ENCODE measurements around the gene IL1RL2.

Gene IL1RL2

DNA sequence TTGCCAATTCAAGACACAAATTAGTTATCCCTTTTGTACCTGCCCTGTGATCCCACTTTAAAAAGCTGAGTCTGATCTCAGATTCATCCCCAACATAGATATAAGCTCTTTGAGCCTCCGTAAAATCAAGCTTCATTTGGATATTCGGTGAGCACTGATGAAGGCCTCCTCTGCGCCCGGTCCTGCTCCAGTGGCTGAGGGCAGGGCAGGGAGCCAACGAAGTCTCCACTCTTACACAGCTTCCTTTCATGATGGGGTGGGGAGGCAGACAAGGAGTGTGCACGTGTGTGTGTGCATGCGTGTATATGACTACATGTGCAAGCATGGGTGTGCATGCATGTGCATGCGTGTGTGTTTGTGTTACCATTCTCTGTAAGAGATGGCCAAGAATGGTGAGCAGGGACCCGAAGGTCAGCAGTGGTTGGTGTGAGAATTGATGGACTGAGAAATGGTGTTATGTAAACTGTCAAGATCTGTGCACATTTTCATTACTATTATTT, 43.6 kb downstream of the IL1RL2 start:
- TF ChIP-seq, protein P1, sequence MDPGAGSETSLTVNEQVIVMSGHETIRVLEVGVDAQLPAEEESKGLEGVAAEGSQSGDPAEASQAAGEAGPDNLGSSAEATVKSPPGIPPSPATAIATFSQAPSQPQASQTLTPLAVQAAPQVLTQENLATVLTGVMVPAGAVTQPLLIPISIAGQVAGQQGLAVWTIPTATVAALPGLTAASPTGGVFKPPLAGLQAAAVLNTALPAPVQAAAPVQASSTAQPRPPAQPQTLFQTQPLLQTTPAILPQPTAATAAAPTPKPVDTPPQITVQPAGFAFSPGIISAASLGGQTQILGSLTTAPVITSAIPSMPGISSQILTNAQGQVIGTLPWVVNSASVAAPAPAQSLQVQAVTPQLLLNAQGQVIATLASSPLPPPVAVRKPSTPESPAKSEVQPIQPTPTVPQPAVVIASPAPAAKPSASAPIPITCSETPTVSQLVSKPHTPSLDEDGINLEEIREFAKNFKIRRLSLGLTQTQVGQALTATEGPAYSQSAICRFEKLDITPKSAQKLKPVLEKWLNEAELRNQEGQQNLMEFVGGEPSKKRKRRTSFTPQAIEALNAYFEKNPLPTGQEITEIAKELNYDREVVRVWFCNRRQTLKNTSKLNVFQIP (CRISPR knock-in tag; IDR thresholded peaks at IDR 0.05; ENCODE audit: borderline replicate concordance, low read depth) = no peak
- TF ChIP-seq CSDC2 (CRISPR knock-in tag; IDR thresholded peaks at IDR 0.05) = no peak
- TF ChIP-seq ISL1 (CRISPR knock-in tag; IDR thresholded peaks at IDR 0.05) = no peak
- TF ChIP-seq, protein P2, sequence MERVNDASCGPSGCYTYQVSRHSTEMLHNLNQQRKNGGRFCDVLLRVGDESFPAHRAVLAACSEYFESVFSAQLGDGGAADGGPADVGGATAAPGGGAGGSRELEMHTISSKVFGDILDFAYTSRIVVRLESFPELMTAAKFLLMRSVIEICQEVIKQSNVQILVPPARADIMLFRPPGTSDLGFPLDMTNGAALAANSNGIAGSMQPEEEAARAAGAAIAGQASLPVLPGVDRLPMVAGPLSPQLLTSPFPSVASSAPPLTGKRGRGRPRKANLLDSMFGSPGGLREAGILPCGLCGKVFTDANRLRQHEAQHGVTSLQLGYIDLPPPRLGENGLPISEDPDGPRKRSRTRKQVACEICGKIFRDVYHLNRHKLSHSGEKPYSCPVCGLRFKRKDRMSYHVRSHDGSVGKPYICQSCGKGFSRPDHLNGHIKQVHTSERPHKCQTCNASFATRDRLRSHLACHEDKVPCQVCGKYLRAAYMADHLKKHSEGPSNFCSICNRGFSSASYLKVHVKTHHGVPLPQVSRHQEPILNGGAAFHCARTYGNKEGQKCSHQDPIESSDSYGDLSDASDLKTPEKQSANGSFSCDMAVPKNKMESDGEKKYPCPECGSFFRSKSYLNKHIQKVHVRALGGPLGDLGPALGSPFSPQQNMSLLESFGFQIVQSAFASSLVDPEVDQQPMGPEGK (CRISPR knock-in tag; IDR thresholded peaks at IDR 0.05; ENCODE audit: borderline replicate concordance) = no peak
- TF ChIP-seq, protein P3, sequence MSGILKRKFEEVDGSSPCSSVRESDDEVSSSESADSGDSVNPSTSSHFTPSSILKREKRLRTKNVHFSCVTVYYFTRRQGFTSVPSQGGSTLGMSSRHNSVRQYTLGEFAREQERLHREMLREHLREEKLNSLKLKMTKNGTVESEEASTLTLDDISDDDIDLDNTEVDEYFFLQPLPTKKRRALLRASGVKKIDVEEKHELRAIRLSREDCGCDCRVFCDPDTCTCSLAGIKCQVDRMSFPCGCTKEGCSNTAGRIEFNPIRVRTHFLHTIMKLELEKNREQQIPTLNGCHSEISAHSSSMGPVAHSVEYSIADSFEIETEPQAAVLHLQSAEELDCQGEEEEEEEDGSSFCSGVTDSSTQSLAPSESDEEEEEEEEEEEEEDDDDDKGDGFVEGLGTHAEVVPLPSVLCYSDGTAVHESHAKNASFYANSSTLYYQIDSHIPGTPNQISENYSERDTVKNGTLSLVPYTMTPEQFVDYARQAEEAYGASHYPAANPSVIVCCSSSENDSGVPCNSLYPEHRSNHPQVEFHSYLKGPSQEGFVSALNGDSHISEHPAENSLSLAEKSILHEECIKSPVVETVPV (CRISPR knock-in tag; IDR thresholded peaks at IDR 0.05) = no peak
- no peak for TF ChIP-seq ZNF565 (CRISPR knock-in tag; conservative IDR thresholded peaks at IDR 0.05; ENCODE audit: low read depth)
- TF ChIP-seq, protein P4, sequence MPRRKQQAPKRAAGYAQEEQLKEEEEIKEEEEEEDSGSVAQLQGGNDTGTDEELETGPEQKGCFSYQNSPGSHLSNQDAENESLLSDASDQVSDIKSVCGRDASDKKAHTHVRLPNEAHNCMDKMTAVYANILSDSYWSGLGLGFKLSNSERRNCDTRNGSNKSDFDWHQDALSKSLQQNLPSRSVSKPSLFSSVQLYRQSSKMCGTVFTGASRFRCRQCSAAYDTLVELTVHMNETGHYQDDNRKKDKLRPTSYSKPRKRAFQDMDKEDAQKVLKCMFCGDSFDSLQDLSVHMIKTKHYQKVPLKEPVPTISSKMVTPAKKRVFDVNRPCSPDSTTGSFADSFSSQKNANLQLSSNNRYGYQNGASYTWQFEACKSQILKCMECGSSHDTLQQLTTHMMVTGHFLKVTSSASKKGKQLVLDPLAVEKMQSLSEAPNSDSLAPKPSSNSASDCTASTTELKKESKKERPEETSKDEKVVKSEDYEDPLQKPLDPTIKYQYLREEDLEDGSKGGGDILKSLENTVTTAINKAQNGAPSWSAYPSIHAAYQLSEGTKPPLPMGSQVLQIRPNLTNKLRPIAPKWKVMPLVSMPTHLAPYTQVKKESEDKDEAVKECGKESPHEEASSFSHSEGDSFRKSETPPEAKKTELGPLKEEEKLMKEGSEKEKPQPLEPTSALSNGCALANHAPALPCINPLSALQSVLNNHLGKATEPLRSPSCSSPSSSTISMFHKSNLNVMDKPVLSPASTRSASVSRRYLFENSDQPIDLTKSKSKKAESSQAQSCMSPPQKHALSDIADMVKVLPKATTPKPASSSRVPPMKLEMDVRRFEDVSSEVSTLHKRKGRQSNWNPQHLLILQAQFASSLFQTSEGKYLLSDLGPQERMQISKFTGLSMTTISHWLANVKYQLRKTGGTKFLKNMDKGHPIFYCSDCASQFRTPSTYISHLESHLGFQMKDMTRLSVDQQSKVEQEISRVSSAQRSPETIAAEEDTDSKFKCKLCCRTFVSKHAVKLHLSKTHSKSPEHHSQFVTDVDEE (CRISPR knock-in tag; IDR thresholded peaks at IDR 0.05) = no peak
- no peak for ATAC-seq

DNA sequence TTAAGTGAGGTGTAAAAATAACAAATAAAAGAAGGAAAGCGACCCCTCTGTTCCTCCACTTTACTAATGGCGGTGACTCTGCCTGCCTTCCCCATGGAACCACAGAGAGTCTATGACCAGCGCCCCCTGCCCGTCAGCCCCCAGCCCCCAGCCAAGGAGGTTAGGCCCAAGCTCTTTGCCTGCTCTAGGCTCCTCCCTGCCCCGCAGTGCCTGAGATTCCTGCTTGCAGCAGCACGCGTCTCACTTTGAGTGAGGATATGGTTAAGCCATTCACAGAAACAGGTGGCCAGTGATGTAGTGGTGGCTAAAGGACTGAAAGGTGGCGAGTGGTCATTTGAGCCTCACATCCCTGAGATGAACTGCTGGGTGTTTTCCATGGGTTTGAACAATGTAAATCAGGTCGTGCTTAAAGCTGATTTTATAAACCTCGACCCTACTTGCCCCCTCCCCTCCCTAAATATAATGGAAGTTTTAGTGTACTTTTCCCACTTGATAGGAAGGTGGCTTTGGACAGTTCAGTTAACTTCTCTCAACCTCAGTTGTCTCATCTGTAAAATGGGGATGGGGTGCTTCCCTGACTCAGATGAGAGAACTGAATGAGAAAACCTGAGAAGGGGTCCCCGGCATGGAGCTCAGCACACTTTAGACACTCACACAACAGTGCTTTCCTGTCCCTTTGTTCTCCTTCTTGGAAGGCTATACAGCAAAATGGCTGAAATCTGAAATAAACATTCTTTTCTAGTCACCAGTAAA, 46.5 kb downstream of the IL1RL2 start:
- ATAC-seq = no peak

DNA sequence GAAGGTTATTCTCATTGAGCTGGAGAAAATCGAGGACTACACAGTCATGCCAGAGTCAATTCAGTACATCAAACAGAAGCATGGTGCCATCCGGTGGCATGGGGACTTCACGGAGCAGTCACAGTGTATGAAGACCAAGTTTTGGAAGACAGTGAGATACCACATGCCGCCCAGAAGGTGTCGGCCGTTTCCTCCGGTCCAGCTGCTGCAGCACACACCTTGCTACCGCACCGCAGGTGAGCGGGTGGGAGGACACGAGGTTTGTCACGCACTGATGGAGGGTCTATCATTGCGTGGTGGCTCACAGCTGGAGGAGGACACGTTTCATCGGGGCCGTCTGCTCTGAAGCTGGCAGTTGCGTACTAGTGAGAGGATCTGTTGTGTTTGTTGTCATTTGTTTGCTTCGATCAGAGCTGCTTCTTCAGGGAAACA, 48.2 kb downstream of the IL1RL2 start:
- ATAC-seq = peak; percentile 62
- TF ChIP-seq SNAI2 (CRISPR knock-in tag; IDR thresholded peaks at IDR 0.05) (no peak), TOX (CRISPR knock-in tag; IDR thresholded peaks at IDR 0.05; ENCODE audit: borderline replicate concordance) (no peak), ISL1 (CRISPR knock-in tag; IDR thresholded peaks at IDR 0.05) (no peak), ZC3H10 (CRISPR knock-in tag; IDR thresholded peaks at IDR 0.05) (no peak), ZNF70 (CRISPR knock-in tag; IDR thresholded peaks at IDR 0.05) (no peak), TCF4 (CRISPR knock-in tag; IDR thresholded peaks at IDR 0.05; ENCODE audit: borderline replicate concordance) (no peak)
- TF ChIP-seq, protein P5, sequence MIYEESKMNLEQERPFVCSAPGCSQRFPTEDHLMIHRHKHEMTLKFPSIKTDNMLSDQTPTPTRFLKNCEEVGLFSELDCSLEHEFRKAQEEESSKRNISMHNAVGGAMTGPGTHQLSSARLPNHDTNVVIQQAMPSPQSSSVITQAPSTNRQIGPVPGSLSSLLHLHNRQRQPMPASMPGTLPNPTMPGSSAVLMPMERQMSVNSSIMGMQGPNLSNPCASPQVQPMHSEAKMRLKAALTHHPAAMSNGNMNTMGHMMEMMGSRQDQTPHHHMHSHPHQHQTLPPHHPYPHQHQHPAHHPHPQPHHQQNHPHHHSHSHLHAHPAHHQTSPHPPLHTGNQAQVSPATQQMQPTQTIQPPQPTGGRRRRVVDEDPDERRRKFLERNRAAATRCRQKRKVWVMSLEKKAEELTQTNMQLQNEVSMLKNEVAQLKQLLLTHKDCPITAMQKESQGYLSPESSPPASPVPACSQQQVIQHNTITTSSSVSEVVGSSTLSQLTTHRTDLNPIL (CRISPR knock-in tag; IDR thresholded peaks at IDR 0.05; ENCODE audit: low read depth) = no peak

More for the DNA sequence above, 46.5 kb downstream of the IL1RL2 start:
- TF ChIP-seq SNAI2 (CRISPR knock-in tag; IDR thresholded peaks at IDR 0.05) = no peak
- no peak for TF ChIP-seq GLIS3 (CRISPR knock-in tag; IDR thresholded peaks at IDR 0.05)
- no peak for TF ChIP-seq TCF4 (CRISPR knock-in tag; IDR thresholded peaks at IDR 0.05; ENCODE audit: borderline replicate concordance)
- no peak for TF ChIP-seq ZFP3 (CRISPR knock-in tag; IDR thresholded peaks at IDR 0.05)
- no peak for TF ChIP-seq BACH2 (CRISPR knock-in tag; IDR thresholded peaks at IDR 0.05; ENCODE audit: borderline replicate concordance)
- TF ChIP-seq ARNTL (CRISPR knock-in tag; IDR thresholded peaks at IDR 0.05; ENCODE audit: borderline replicate concordance, low read depth) = no peak
- TF ChIP-seq CSDC2 (CRISPR knock-in tag; IDR thresholded peaks at IDR 0.05) = no peak
- TF ChIP-seq, protein P5 (CRISPR knock-in tag; IDR thresholded peaks at IDR 0.05; ENCODE audit: low read depth) = no peak
- TF ChIP-seq OSR1 (CRISPR knock-in tag; IDR thresholded peaks at IDR 0.05) = no peak
- TF ChIP-seq ZC3H10 (CRISPR knock-in tag; IDR thresholded peaks at IDR 0.05) = no peak
- TF ChIP-seq ZNF565 (CRISPR knock-in tag; conservative IDR thresholded peaks at IDR 0.05; ENCODE audit: low read depth) = no peak
- TF ChIP-seq ESRRG (CRISPR knock-in tag; IDR thresholded peaks at IDR 0.05) = no peak
- TF ChIP-seq, protein P3 (CRISPR knock-in tag; IDR thresholded peaks at IDR 0.05) = no peak
- no peak for TF ChIP-seq RARB (CRISPR knock-in tag; IDR thresholded peaks at IDR 0.05)

Measured in SK-N-SH treated with all-trans-retinoic acid at 6 μM for 48 hours (cell line).